HEK293 (cell line): Measurements from ENCODE around the gene CCDC28B.

ENCODE experiments used
- CTCF ChIA-PET: fragments of 350-600 bp; formaldehyde crosslinking; extraction: SDS; loops from one replicate; lab custom pipeline; 2021; ENCODE audit warnings: antibody characterized with exemption; lab: Yijun Ruan, JAX
- POLR2A ChIA-PET: fragments of 300-600 bp; formaldehyde crosslinking; extraction: SDS; loops from one replicate; lab custom pipeline; 2020; ENCODE audit warnings: antibody characterized with exemption, inconsistent platforms; lab: Yijun Ruan, JAX
- H3K27ac ChIP-seq: fragments of 200-500 bp; sonication (Bioruptor generic); 2 replicates; pipeline ENCODE4 v1.5.1; 2014; ENCODE audit warnings: low read depth, low read length, control low read depth, inconsistent platforms; ENCODE audit errors: extremely low read depth
- H3K36me3 ChIP-seq, 2 experiments: fragments of 200-500 bp in 1 of 2; sonication (Bioruptor generic) in 1 of 2; 1 replicate in 1 of 2; 2 replicates in 1 of 2; pipeline ENCODE4 v1.5.1; 2014 to 2017; ENCODE audit warnings: inconsistent platforms in 2 of 2, low read length in 2 of 2; ENCODE audit not compliant: control insufficient read depth in 2 of 2, insufficient read depth in 1 of 2
- H3K4me1 ChIP-seq: fragments of 200-500 bp; sonication (Bioruptor generic); 2 replicates; pipeline ENCODE4 v1.5.1; 2014; ENCODE audit warnings: mild to moderate bottlenecking, low read length, inconsistent platforms; ENCODE audit not compliant: control insufficient read depth, insufficient read depth
- H3K4me3 ChIP-seq: 2 replicates; pipeline ENCODE4 v1.5.1; 2011; ENCODE audit warnings: low read depth, mild to moderate bottlenecking, control low read depth, low read length, moderate library complexity
- H3K9me3 ChIP-seq: fragments of 200-500 bp; sonication (Bioruptor generic); 2 replicates; pipeline ENCODE4 v1.5.1; 2014; ENCODE audit warnings: low read depth, low read length, inconsistent platforms; ENCODE audit not compliant: control insufficient read depth, insufficient read depth
- BCL11B ChIP-seq: fragments of 450-650 bp; formaldehyde crosslinking; IDR thresholded peaks from 2 replicates; pipeline ENCODE4 v1.5.1; 2016; ENCODE audit warnings: low read depth, missing biosample characterization, missing genetic modification characterization
- GLI2 ChIP-seq: fragments of 450-650 bp; formaldehyde crosslinking; IDR thresholded peaks from 2 replicates; pipeline ENCODE4; 2017; ENCODE audit warnings: missing biosample characterization, missing genetic modification characterization, low read depth, borderline replicate concordance
- MZF1 ChIP-seq: fragments of 450-650 bp; formaldehyde crosslinking; IDR thresholded peaks from 2 replicates; pipeline ENCODE4 v1.5.1; 2017; ENCODE audit warnings: missing biosample characterization, missing genetic modification characterization, borderline replicate concordance
- SCRT1 ChIP-seq: fragments of 450-650 bp; formaldehyde crosslinking; IDR thresholded peaks from 2 replicates; pipeline ENCODE4 v1.5.1; 2016; ENCODE audit warnings: missing biosample characterization, missing genetic modification characterization, borderline replicate concordance
- TRIM28 ChIP-seq: IDR thresholded peaks from 2 replicates; pipeline ENCODE4 v1.6.1; 2011; ENCODE audit warnings: low read length, control low read depth, borderline replicate concordance
- ZEB2 ChIP-seq: fragments of 450-650 bp; formaldehyde crosslinking; IDR thresholded peaks from 2 replicates; pipeline ENCODE4 v1.5.1; 2016; ENCODE audit warnings: missing biosample characterization, missing genetic modification characterization
- ZFP3 ChIP-seq: fragments of 450-650 bp; formaldehyde crosslinking; IDR thresholded peaks from 2 replicates; pipeline ENCODE4 v1.5.1; 2016; ENCODE audit warnings: low read depth, missing biosample characterization, missing genetic modification characterization
- ZNF169 ChIP-seq: fragments of 450-650 bp; formaldehyde crosslinking; IDR thresholded peaks from 2 replicates; pipeline ENCODE4 v1.5.1; 2016; ENCODE audit warnings: missing biosample characterization, missing genetic modification characterization
- ZNF175 ChIP-seq: fragments of 450-650 bp; formaldehyde crosslinking; IDR thresholded peaks from 2 replicates; pipeline ENCODE4 v1.5.1; 2016; ENCODE audit warnings: missing biosample characterization, missing genetic modification characterization
- ZNF292 ChIP-seq: fragments of 450-650 bp; formaldehyde crosslinking; IDR thresholded peaks from 2 replicates; pipeline ENCODE4 v1.5.1; 2016; ENCODE audit warnings: low read depth, missing biosample characterization, missing genetic modification characterization, borderline replicate concordance
- ZNF391 ChIP-seq: fragments of 450-650 bp; formaldehyde crosslinking; IDR thresholded peaks from 2 replicates; pipeline ENCODE4 v1.5.1; 2016; ENCODE audit warnings: low read depth, missing biosample characterization, missing genetic modification characterization, borderline replicate concordance
- ZNF416 ChIP-seq: fragments of 450-650 bp; formaldehyde crosslinking; IDR thresholded peaks from 2 replicates; pipeline ENCODE4 v1.5.1; 2016; ENCODE audit warnings: missing biosample characterization, missing genetic modification characterization
- ZNF48 ChIP-seq: fragments of 450-650 bp; formaldehyde crosslinking; IDR thresholded peaks from 2 replicates; pipeline ENCODE4 v1.5.1; 2016; ENCODE audit warnings: missing biosample characterization, missing genetic modification characterization
- ZNF549 ChIP-seq: fragments of 450-650 bp; IDR thresholded peaks from 2 replicates; pipeline ENCODE4 v1.5.1; 2018; ENCODE audit warnings: missing biosample characterization, missing genetic modification characterization, mild to moderate bottlenecking, inconsistent platforms, moderate library complexity
- ZNF585B ChIP-seq: fragments of 450-650 bp; formaldehyde crosslinking; IDR thresholded peaks from 2 replicates; pipeline ENCODE4 v1.5.1; 2016; ENCODE audit warnings: missing biosample characterization, missing genetic modification characterization
- ZNF600 ChIP-seq: fragments of 450-650 bp; formaldehyde crosslinking; IDR thresholded peaks from 2 replicates; pipeline ENCODE4 v1.5.1; 2016; ENCODE audit warnings: missing biosample characterization, missing genetic modification characterization
- ZNF621 ChIP-seq: fragments of 450-650 bp; formaldehyde crosslinking; IDR thresholded peaks from 2 replicates; pipeline ENCODE4 v1.5.1; 2017; ENCODE audit warnings: missing biosample characterization, missing genetic modification characterization
- ZNF654 ChIP-seq: fragments of 450-650 bp; formaldehyde crosslinking; IDR thresholded peaks from 2 replicates; pipeline ENCODE4 v1.5.1; 2016; ENCODE audit warnings: low read depth, missing biosample characterization, missing genetic modification characterization
- ZNF707 ChIP-seq: fragments of 450-650 bp; formaldehyde crosslinking; IDR thresholded peaks from 2 replicates; pipeline ENCODE4 v1.5.1; 2016; ENCODE audit warnings: missing biosample characterization, missing genetic modification characterization
- ZNF791 ChIP-seq: fragments of 450-650 bp; formaldehyde crosslinking; IDR thresholded peaks from 2 replicates; pipeline ENCODE4 v1.5.1; 2016; ENCODE audit warnings: missing biosample characterization, missing genetic modification characterization
- TF ChIP-seq, protein P1 (sequence below): fragments of 450-650 bp; formaldehyde crosslinking; IDR thresholded peaks from 2 replicates; pipeline ENCODE4 v1.5.0; 2017; ENCODE audit warnings: missing biosample characterization, missing genetic modification characterization, borderline replicate concordance
- TF ChIP-seq, protein P2 (sequence below): fragments of 450-650 bp; formaldehyde crosslinking; IDR thresholded peaks from 2 replicates; pipeline ENCODE4 v1.5.1; 2016; ENCODE audit warnings: missing biosample characterization, missing genetic modification characterization
- TF ChIP-seq, protein P3 (sequence below): fragments of 450-650 bp; formaldehyde crosslinking; IDR thresholded peaks from 2 replicates; pipeline ENCODE4 v1.5.1; 2016; ENCODE audit warnings: missing biosample characterization, missing genetic modification characterization, borderline replicate concordance
- TF ChIP-seq, protein P4 (sequence below): fragments of 450-650 bp; formaldehyde crosslinking; IDR thresholded peaks from 2 replicates; pipeline ENCODE4 v1.5.1; 2017; ENCODE audit warnings: missing biosample characterization, missing genetic modification characterization
- TF ChIP-seq, protein P5 (sequence below): fragments of 450-650 bp; IDR thresholded peaks from 2 replicates; pipeline ENCODE4 v1.5.1; 2018; ENCODE audit warnings: missing biosample characterization, missing genetic modification characterization

The CCDC28B gene

DNA sequence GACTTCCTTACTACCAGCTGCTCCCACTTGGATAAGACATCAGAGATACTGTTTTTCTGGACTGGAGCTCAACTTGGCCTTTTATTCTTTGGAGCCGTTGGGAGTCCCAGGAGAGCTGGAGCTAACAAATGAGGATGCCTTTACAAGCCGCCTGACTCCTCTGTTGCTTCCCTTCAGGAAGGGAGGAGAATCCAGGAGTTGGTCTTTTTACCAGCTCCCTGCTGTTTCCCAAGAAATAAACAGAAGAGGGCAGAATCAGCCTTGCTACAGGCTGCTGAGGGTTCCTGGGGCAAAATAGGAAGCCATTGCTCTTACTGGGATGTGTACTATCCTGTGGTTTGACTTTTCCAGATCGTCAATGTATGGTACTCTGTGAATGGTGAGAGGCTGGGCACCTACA lies 23.3 kb downstream of the CCDC28B start:
- ChIA-PET POLR2A (interaction anchor here (0.6 to 1.5 kb wide), 5 partner anchors 14 to 958 kb away, joined by 3 to 6 read pairs (median 3); partner anchors contain the start of gene MARCKSL1), CTCF (interaction anchor here (0.9 to 2.4 kb wide), 3 partner anchors 8 to 28 kb away, joined by 3 to 12 read pairs (median 4); no protein-coding TSS in a partner anchor)
- Histone ChIP-seq H3K9me3 (no peaks in the 10 kb centered on the region), H3K4me3 (no peak overlapping the region), H3K36me3 (peaks cover 30 to 76% of the 10 kb centered on the region in 2 experiments), H3K4me1 (peaks cover 2% of the 10 kb centered on the region; the same call in 1 of the 2 replicates), H3K27ac (no peak overlapping the region)
- no peak for TF ChIP-seq ZNF48
- no peak for TF ChIP-seq GLI2
- TF ChIP-seq ZNF549 (tag by site-specific recombination) = no peak
- TF ChIP-seq, protein P1, sequence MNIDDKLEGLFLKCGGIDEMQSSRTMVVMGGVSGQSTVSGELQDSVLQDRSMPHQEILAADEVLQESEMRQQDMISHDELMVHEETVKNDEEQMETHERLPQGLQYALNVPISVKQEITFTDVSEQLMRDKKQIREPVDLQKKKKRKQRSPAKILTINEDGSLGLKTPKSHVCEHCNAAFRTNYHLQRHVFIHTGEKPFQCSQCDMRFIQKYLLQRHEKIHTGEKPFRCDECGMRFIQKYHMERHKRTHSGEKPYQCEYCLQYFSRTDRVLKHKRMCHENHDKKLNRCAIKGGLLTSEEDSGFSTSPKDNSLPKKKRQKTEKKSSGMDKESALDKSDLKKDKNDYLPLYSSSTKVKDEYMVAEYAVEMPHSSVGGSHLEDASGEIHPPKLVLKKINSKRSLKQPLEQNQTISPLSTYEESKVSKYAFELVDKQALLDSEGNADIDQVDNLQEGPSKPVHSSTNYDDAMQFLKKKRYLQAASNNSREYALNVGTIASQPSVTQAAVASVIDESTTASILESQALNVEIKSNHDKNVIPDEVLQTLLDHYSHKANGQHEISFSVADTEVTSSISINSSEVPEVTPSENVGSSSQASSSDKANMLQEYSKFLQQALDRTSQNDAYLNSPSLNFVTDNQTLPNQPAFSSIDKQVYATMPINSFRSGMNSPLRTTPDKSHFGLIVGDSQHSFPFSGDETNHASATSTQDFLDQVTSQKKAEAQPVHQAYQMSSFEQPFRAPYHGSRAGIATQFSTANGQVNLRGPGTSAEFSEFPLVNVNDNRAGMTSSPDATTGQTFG (tag by site-specific recombination) = no peak
- no peak for TF ChIP-seq ZNF600
- no peak for TF ChIP-seq ZNF707 (tag by site-specific recombination)
- no peak for TF ChIP-seq ZNF621 (tag by site-specific recombination)
- no peak for TF ChIP-seq SCRT1 (tag by site-specific recombination)
- no peak for TF ChIP-seq BCL11B
- TF ChIP-seq ZNF791 = no peak
- TF ChIP-seq TRIM28 = no peak
- TF ChIP-seq ZNF292 (tag by site-specific recombination) = no peak
- TF ChIP-seq ZNF391 (tag by site-specific recombination) = no peak
- TF ChIP-seq, protein P2, sequence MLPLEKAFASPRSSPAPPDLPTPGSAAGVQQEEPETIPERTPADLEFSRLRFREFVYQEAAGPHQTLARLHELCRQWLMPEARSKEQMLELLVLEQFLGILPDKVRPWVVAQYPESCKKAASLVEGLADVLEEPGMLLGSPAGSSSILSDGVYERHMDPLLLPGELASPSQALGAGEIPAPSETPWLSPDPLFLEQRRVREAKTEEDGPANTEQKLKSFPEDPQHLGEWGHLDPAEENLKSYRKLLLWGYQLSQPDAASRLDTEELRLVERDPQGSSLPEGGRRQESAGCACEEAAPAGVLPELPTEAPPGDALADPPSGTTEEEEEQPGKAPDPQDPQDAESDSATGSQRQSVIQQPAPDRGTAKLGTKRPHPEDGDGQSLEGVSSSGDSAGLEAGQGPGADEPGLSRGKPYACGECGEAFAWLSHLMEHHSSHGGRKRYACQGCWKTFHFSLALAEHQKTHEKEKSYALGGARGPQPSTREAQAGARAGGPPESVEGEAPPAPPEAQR = no peak
- TF ChIP-seq ZNF175 = no peak
- no peak for TF ChIP-seq ZNF654 (tag by site-specific recombination)
- no peak for TF ChIP-seq ZNF585B (tag by site-specific recombination)
- no peak for TF ChIP-seq ZNF416 (tag by site-specific recombination)
- no peak for TF ChIP-seq ZEB2 (tag by site-specific recombination)

DNA sequence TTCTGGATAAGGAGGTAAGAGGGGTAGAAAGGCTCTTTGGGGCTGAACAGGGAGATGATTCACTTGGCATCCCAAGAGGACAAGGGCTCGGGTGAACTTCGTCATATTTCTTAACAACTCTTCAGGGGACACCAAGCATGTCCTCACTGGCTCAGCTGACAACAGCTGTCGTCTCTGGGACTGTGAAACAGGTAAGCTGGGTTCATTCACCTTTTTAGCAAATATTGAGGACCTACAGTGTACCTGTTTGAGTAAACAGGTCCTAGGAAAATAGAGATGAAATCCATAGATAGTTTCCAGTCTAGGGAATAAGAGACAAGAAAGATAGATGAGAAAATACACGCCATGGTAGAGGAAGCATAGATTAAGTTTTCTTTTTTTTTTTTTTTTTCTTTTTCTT lies 23.9 kb downstream of the CCDC28B start:
- POLR2A ChIA-PET = interaction anchor here (1.1 to 1.5 kb wide), 3 partner anchors 15 to 108 kb away, joined by 3 read pairs; no protein-coding TSS in a partner anchor
- no peak for TF ChIP-seq MZF1 (tag by site-specific recombination)
- TF ChIP-seq, protein P3, sequence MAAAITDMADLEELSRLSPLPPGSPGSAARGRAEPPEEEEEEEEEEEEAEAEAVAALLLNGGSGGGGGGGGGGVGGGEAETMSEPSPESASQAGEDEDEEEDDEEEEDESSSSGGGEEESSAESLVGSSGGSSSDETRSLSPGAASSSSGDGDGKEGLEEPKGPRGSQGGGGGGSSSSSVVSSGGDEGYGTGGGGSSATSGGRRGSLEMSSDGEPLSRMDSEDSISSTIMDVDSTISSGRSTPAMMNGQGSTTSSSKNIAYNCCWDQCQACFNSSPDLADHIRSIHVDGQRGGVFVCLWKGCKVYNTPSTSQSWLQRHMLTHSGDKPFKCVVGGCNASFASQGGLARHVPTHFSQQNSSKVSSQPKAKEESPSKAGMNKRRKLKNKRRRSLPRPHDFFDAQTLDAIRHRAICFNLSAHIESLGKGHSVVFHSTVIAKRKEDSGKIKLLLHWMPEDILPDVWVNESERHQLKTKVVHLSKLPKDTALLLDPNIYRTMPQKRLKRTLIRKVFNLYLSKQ (tag by site-specific recombination) = no peak
- TF ChIP-seq, protein P4, sequence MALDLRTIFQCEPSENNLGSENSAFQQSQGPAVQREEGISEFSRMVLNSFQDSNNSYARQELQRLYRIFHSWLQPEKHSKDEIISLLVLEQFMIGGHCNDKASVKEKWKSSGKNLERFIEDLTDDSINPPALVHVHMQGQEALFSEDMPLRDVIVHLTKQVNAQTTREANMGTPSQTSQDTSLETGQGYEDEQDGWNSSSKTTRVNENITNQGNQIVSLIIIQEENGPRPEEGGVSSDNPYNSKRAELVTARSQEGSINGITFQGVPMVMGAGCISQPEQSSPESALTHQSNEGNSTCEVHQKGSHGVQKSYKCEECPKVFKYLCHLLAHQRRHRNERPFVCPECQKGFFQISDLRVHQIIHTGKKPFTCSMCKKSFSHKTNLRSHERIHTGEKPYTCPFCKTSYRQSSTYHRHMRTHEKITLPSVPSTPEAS (tag by site-specific recombination) = no peak
- TF ChIP-seq, protein P5, sequence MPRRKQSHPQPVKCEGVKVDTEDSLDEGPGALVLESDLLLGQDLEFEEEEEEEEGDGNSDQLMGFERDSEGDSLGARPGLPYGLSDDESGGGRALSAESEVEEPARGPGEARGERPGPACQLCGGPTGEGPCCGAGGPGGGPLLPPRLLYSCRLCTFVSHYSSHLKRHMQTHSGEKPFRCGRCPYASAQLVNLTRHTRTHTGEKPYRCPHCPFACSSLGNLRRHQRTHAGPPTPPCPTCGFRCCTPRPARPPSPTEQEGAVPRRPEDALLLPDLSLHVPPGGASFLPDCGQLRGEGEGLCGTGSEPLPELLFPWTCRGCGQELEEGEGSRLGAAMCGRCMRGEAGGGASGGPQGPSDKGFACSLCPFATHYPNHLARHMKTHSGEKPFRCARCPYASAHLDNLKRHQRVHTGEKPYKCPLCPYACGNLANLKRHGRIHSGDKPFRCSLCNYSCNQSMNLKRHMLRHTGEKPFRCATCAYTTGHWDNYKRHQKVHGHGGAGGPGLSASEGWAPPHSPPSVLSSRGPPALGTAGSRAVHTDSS = no peak
- TF ChIP-seq, protein P1 (tag by site-specific recombination) = no peak
- TF ChIP-seq ZNF169 (tag by site-specific recombination) = no peak
- no peak for TF ChIP-seq ZFP3 (tag by site-specific recombination)

More for the DNA sequence above, 23.9 kb downstream of the CCDC28B start:
- Histone ChIP-seq H3K4me1 (peaks cover 2% of the 10 kb centered on the region; the same call in 1 of the 2 replicates), H3K27ac (no peak overlapping the region), H3K9me3 (no peaks in the 10 kb centered on the region), H3K4me3 (no peak overlapping the region), H3K36me3 (peaks cover 36 to 77% of the 10 kb centered on the region in 2 experiments)
- CTCF ChIA-PET = interaction anchor here (1.2 to 2.4 kb wide), 2 partner anchors 9 to 24 kb away, joined by 4 to 12 read pairs; no protein-coding TSS in a partner anchor
